GM23248 (cell line): ENCODE results near the gene DMRT1. TPM values are rescaled to one million over a fixed set of nuclear protein-coding genes. Genes with fewer than 3 reads are reported as not detected.

ENCODE experiments used
- DNase-seq: peaks from one replicate; pipeline ENCODE4 v3.0.0-alpha.2; 2015
- H2AFZ ChIP-seq: fragments of 200-600 bp; sonication (generic); 2 replicates; pipeline ENCODE4 v1.6.1; 2016; ENCODE audit warnings: antibody characterized with exemption
- H3F3A ChIP-seq: fragments of 200-600 bp; sonication (generic); 2 replicates; pipeline ENCODE4 v1.6.1; 2016; ENCODE audit warnings: mild to moderate bottlenecking, antibody characterized with exemption, mixed run types; ENCODE audit not compliant: insufficient read depth
- H3K27ac ChIP-seq: fragments of 200-600 bp; sonication (generic); 2 replicates; pipeline ENCODE4 v1.5.1; 2016; ENCODE audit warnings: mild to moderate bottlenecking
- H3K27me3 ChIP-seq: fragments of 200-600 bp; sonication (generic); replicated peaks from 2 replicates; pipeline ENCODE4 v1.6.1; 2016; ENCODE audit warnings: mild to moderate bottlenecking; ENCODE audit not compliant: insufficient read depth
- H3K36me3 ChIP-seq: fragments of 200-600 bp; sonication (generic); 2 replicates; pipeline ENCODE4 v1.6.1; 2016; ENCODE audit warnings: low read depth, mild to moderate bottlenecking
- H3K4me1 ChIP-seq: fragments of 200-600 bp; sonication (generic); 2 replicates; pipeline ENCODE4 v1.6.1; 2016; ENCODE audit warnings: mild to moderate bottlenecking; ENCODE audit not compliant: insufficient read depth
- H3K4me2 ChIP-seq: fragments of 200-600 bp; sonication (generic); one replicate; pipeline ENCODE4 v1.6.1; 2016; ENCODE audit warnings: mild to moderate bottlenecking; ENCODE audit not compliant: unreplicated experiment
- H3K4me3 ChIP-seq: fragments of 200-600 bp; sonication (generic); 2 replicates; pipeline ENCODE4 v1.5.1; 2016; ENCODE audit warnings: mild to moderate bottlenecking
- H3K79me2 ChIP-seq: fragments of 200-600 bp; sonication (generic); 2 replicates; pipeline ENCODE4 v1.6.1; 2016; ENCODE audit warnings: mild to moderate bottlenecking; ENCODE audit not compliant: insufficient read depth
- H3K9ac ChIP-seq: fragments of 200-600 bp; sonication (generic); 2 replicates; pipeline ENCODE4 v1.6.1; 2016; ENCODE audit warnings: mild to moderate bottlenecking
- H3K9me2 ChIP-seq: fragments of 200-600 bp; sonication (generic); 2 replicates; pipeline ENCODE4 v1.6.1; 2016; ENCODE audit warnings: mixed run types, mild to moderate bottlenecking, moderate library complexity; ENCODE audit not compliant: insufficient read depth
- H3K9me3 ChIP-seq: fragments of 200-600 bp; sonication (generic); one replicate; pipeline ENCODE4 v1.6.1; 2017; ENCODE audit warnings: low read depth
- H4K20me1 ChIP-seq: fragments of 200-600 bp; sonication (generic); 2 replicates; pipeline ENCODE4 v1.6.0; 2016; ENCODE audit not compliant: insufficient read depth
- EZH2 ChIP-seq: fragments of 200-600 bp; sonication (generic); IDR thresholded peaks from 2 replicates; pipeline ENCODE4 v1.6.1; 2018; ENCODE audit warnings: antibody characterized with exemption, mild to moderate bottlenecking; ENCODE audit not compliant: insufficient read depth, poor library complexity, severe bottlenecking
- EZH2phosphoT487 ChIP-seq: fragments of 200-600 bp; sonication (generic); IDR thresholded peaks from 2 replicates; pipeline ENCODE4 v1.6.1; 2018; ENCODE audit warnings: antibody characterized with exemption, moderate library complexity, mild to moderate bottlenecking, low read depth; ENCODE audit not compliant: insufficient read depth
- WGBS, 2 experiments: methylation state at CpG; one replicate each; pipeline ENCODE4 v1.1.6; 2015 to 2017; ENCODE audit warnings: low lambda C conversion rate in 2 of 2, low coverage in 1 of 2; ENCODE audit errors: missing lambda C conversion rate in 2 of 2; 5-methylcytosine and 5-hydroxymethylcytosine counted together
- in situ Hi-C: fragments of 300-500 bp; cut with MboI; formaldehyde crosslinking; loops from 2 replicates; pipeline ENCODE4 v1.15.0; 2020
- polyA plus RNA-seq: library from polyadenylated mRNA; unstranded; fragments of >200 nt; fragmentation: Nextera tagmentation; extraction: Ambion mirVana; gene quantifications from 2 replicates; pipeline ENCODE4 v1.2.1, GENCODE V29; 2016
- total RNA-seq: library from RNA; depleted of rRNA; stranded (reverse); fragments of >200 nt; shearing (Covaris generic); gene quantifications from 2 replicates; pipeline ENCODE4 v1.2.3, GENCODE V29; 2014

DMRT1 gene
- total and polyA plus RNA-seq, 2 experiments from 2014 or later = not detected

GRCh38 chr9:947985-948384, 106.5 kb downstream of the DMRT1 start:
- no peaks in the 10 kb centered on the region for H3K4me1 ChIP-seq
- DNase-seq = no peak
- H3K9ac ChIP-seq = no peak overlapping the region
- H3K27me3 ChIP-seq = peaks cover 34% of the 10 kb centered on the region; the same call in 1 of the 2 replicates
- H3K27ac ChIP-seq = no peak overlapping the region
- H3F3A ChIP-seq = no peaks in the 10 kb centered on the region
- no peaks in the 10 kb centered on the region for H3K79me2 ChIP-seq
- no peak for TF ChIP-seq EZH2phosphoT487
- TF ChIP-seq EZH2 = no peak
- no peak overlapping the region for H3K4me3 ChIP-seq
- in situ Hi-C loops = no loop called here
- no peak overlapping the region for H2AFZ ChIP-seq
- H3K9me3 ChIP-seq = no peaks in the 10 kb centered on the region
- H3K36me3 ChIP-seq = no peaks in the 10 kb centered on the region
- no peak overlapping the region for H3K4me2 ChIP-seq
- no peaks in the 10 kb centered on the region for H4K20me1 ChIP-seq
- 34 to 37% methylated on average over 3 of the region's 3 CpGs for WGBS, 2 experiments
- no peaks in the 10 kb centered on the region for H3K9me2 ChIP-seq

GRCh38 chr9:948497-948896, 107.0 kb downstream of the DMRT1 start:
- H3K9me2 ChIP-seq = no peaks in the 10 kb centered on the region
- TF ChIP-seq EZH2 (no peak), EZH2phosphoT487 (no peak)
- H3K4me2 ChIP-seq = no peak overlapping the region
- H3K4me3 ChIP-seq = no peak overlapping the region
- no peaks in the 10 kb centered on the region for H3K36me3 ChIP-seq
- in situ Hi-C loops = no loop called here
- H3K4me1 ChIP-seq = no peaks in the 10 kb centered on the region
- WGBS, 2 experiments = 67 to 76% methylated on average over 7 of the region's 7 CpGs
- H4K20me1 ChIP-seq = no peaks in the 10 kb centered on the region
- no peak for DNase-seq
- H3K79me2 ChIP-seq = no peaks in the 10 kb centered on the region
- peaks cover 39% of the 10 kb centered on the region; the same call in 1 of the 2 replicates for H3K27me3 ChIP-seq
- no peaks in the 10 kb centered on the region for H3K9me3 ChIP-seq
- no peak overlapping the region for H2AFZ ChIP-seq
- H3K27ac ChIP-seq = no peak overlapping the region
- H3K9ac ChIP-seq = no peak overlapping the region
- no peaks in the 10 kb centered on the region for H3F3A ChIP-seq

- Histone ChIP-seq H3K9me2 (no peaks in the 10 kb centered on the region), H3K9ac (no peak overlapping the region), H3K27me3 (peaks cover 42% of the 10 kb centered on the region; the same call in 1 of the 2 replicates), H2AFZ (no peak overlapping the region), H3K79me2 (no peaks in the 10 kb centered on the region), H3K4me2 (no peak overlapping the region), H3K36me3 (no peaks in the 10 kb centered on the region), H3K4me1 (no peaks in the 10 kb centered on the region), H4K20me1 (no peaks in the 10 kb centered on the region), H3K27ac (no peak overlapping the region), H3K4me3 (no peak overlapping the region), H3F3A (no peaks in the 10 kb centered on the region), H3K9me3 (no peaks in the 10 kb centered on the region)
- in situ Hi-C loops = no loop called here
- TF ChIP-seq EZH2 (no peak), EZH2phosphoT487 (no peak)
- no peak for DNase-seq
- WGBS, 2 experiments = 13 to 29% methylated on average over 1 of the region's 1 CpG
Measured at GRCh38 chr9:950139-950538, 108.6 kb downstream of the DMRT1 start.

- Histone ChIP-seq H3K27ac (no peak overlapping the region), H3K9me2 (no peaks in the 10 kb centered on the region), H2AFZ (no peak overlapping the region), H3K4me1 (no peaks in the 10 kb centered on the region), H3K36me3 (no peaks in the 10 kb centered on the region), H4K20me1 (no peaks in the 10 kb centered on the region), H3F3A (no peaks in the 10 kb centered on the region), H3K4me2 (no peak overlapping the region), H3K27me3 (peaks cover 42% of the 10 kb centered on the region; the same call in 1 of the 2 replicates), H3K9me3 (no peaks in the 10 kb centered on the region), H3K9ac (no peak overlapping the region), H3K4me3 (no peak overlapping the region), H3K79me2 (no peaks in the 10 kb centered on the region)
- in situ Hi-C loops = no loop called here
- no peak for TF ChIP-seq EZH2phosphoT487
- no peak for TF ChIP-seq EZH2
- no peak for DNase-seq
- 28 to 34% methylated on average over 4 of the region's 4 CpGs for WGBS, 2 experiments
Measured at GRCh38 chr9:952546-952945, 111.0 kb downstream of the DMRT1 start.

- no peaks in the 10 kb centered on the region for H3K79me2 ChIP-seq
- H3K9me2 ChIP-seq = no peaks in the 10 kb centered on the region
- peaks cover 22% of the 10 kb centered on the region for H3K27me3 ChIP-seq
- in situ Hi-C loops = no loop called here
- no peak overlapping the region for H2AFZ ChIP-seq
- no peaks in the 10 kb centered on the region for H3F3A ChIP-seq
- no peaks in the 10 kb centered on the region for H3K4me1 ChIP-seq
- no peaks in the 10 kb centered on the region for H3K9me3 ChIP-seq
- WGBS, 2 experiments = 66 to 73% methylated on average over 4 of the region's 4 CpGs
- H4K20me1 ChIP-seq = no peaks in the 10 kb centered on the region
- no peak overlapping the region for H3K9ac ChIP-seq
- no peak overlapping the region for H3K4me2 ChIP-seq
- no peak overlapping the region for H3K27ac ChIP-seq
- no peaks in the 10 kb centered on the region for H3K36me3 ChIP-seq
- TF ChIP-seq EZH2 (no peak), EZH2phosphoT487 (no peak)
- H3K4me3 ChIP-seq = no peak overlapping the region
- no peak for DNase-seq
Measured at GRCh38 chr9:959105-959504, 117.6 kb downstream of the DMRT1 start.
